K562 (cell line): ENCODE measurements around the gene KLHL24. TPM values are rescaled to one million over a fixed set of nuclear protein-coding genes. Genes with fewer than 3 reads are reported as not detected.

Source experiments
- ARNT ChIP-seq, 2 experiments: fragments of 450-650 bp; IDR thresholded peaks; 2 replicates each; pipeline ENCODE4 v1.6.1; 2016; ENCODE audit warnings: mild to moderate bottlenecking in 1 of 2
- BMI1 ChIP-seq: fragments of 150-350 bp; IDR thresholded peaks from 2 replicates; pipeline ENCODE4 v1.6.1; 2014; ENCODE audit warnings: low read length
- CAMTA2 ChIP-seq: fragments of 250-450 bp; sonication (Bioruptor Pico); conservative IDR thresholded peaks from 2 replicates; pipeline ENCODE4 v1.5.1; 2022
- CBFA2T2 ChIP-seq: fragments of 450-650 bp; conservative IDR thresholded peaks from 2 replicates; pipeline ENCODE4 v1.6.1; 2017; ENCODE audit warnings: mild to moderate bottlenecking
- CC2D1A ChIP-seq: fragments of 450-650 bp; IDR thresholded peaks from 2 replicates; pipeline ENCODE4 v1.6.1; 2017; ENCODE audit warnings: mild to moderate bottlenecking
- CREM ChIP-seq: IDR thresholded peaks from 2 replicates; pipeline ENCODE4 v1.6.1; 2014; ENCODE audit warnings: antibody characterized with exemption, low read depth
- FOXA3 ChIP-seq, 2 experiments: fragments of 450-650 bp in 1 of 2; sonication (generic) in 1 of 2; formaldehyde crosslinking; IDR thresholded peaks in 1 of 2; conservative IDR thresholded peaks in 1 of 2; 2 replicates each; pipeline versions ENCODE4 v1.4.0 to v1.8.0; 2020 to 2022; ENCODE audit warnings: mild to moderate bottlenecking in 2 of 2, missing genetic modification reagents in 1 of 2
- NFYB ChIP-seq: IDR thresholded peaks from 2 replicates; pipeline ENCODE4 v1.6.1; 2011; ENCODE audit warnings: mild to moderate bottlenecking, moderate library complexity; ENCODE audit not compliant: insufficient read length; ENCODE audit errors: extremely low read depth
- PHB ChIP-seq: fragments of 250-450 bp; sonication (Bioruptor Pico); IDR thresholded peaks from 2 replicates; pipeline ENCODE4 v1.5.0; 2021
- REST ChIP-seq, 2 experiments: fragments of 450-650 bp; formaldehyde crosslinking in 1 of 2; IDR thresholded peaks; 2 replicates each; pipeline versions ENCODE4 v1.4.0 to v1.6.1; 2014 to 2020; ENCODE audit warnings: mild to moderate bottlenecking in 2 of 2, borderline replicate concordance in 1 of 2, low read depth in 1 of 2
- ZBTB33 ChIP-seq: sonication (generic); formaldehyde crosslinking; IDR thresholded peaks from 2 replicates; pipeline ENCODE4 v1.8.1; 2023; ENCODE audit warnings: mild to moderate bottlenecking, missing genetic modification reagents
- ZNF253 ChIP-seq: fragments of 250-450 bp; sonication (Bioruptor Pico); conservative IDR thresholded peaks from 2 replicates; pipeline ENCODE4 v1.6.1; 2021; ENCODE audit warnings: mild to moderate bottlenecking
- ZNF512 ChIP-seq: IDR thresholded peaks from 2 replicates; pipeline ENCODE4 v1.6.1; 2016; ENCODE audit warnings: missing genetic modification characterization, missing compliant biosample characterization
- polyA plus RNA-seq, 8 experiments: library from polyadenylated mRNA; depleted of rRNA in 4 of 8; stranded (reverse) in 5 of 8; unstranded in 3 of 8; fragments of >200 nt; fragmentation: Nextera tagmentation in 2 of 8; fragmentation: Illumina TruSeq in 1 of 8; extraction: Ambion mirVana in 2 of 8; extraction: Trizol in 1 of 8; gene quantifications; 2 replicates each; pipeline versions ENCODE4 v1.2.1 to v1.2.3, GENCODE V29; 2011 to 2014; ENCODE audit warnings: inconsistent platforms in 1 of 8, missing spikeins in 1 of 8
- total RNA-seq, 7 experiments: library from RNA; depleted of rRNA in 6 of 7; stranded (reverse); fragments of >200 nt in 6 of 7; fragmentation: Illumina TruSeq in 2 of 7; extraction: Trizol in 2 of 7; gene quantifications; 2 replicates each; pipeline versions ENCODE4 v1.2.1 to v1.2.3, GENCODE V29; 2011 to 2021; ENCODE audit warnings: low replicate concordance in 1 of 7
- TF ChIP-seq, protein P1 (sequence below): fragments of 250-450 bp; sonication (Bioruptor Pico); IDR thresholded peaks from 2 replicates; pipeline ENCODE4 v1.5.1; 2021; ENCODE audit warnings: mild to moderate bottlenecking

The KLHL24 gene
- total and polyA plus RNA-seq, 9 of the 15 experiments (the other 6 are each of a cell fraction or from before 2014, with no cell fraction given): 3.3 to 21.2 (median 14.2) TPM

GRCh38 chr3:183687705-183688104 is 52.3 kb downstream of the KLHL24 start (continued):
- TF ChIP-seq, protein P1, sequence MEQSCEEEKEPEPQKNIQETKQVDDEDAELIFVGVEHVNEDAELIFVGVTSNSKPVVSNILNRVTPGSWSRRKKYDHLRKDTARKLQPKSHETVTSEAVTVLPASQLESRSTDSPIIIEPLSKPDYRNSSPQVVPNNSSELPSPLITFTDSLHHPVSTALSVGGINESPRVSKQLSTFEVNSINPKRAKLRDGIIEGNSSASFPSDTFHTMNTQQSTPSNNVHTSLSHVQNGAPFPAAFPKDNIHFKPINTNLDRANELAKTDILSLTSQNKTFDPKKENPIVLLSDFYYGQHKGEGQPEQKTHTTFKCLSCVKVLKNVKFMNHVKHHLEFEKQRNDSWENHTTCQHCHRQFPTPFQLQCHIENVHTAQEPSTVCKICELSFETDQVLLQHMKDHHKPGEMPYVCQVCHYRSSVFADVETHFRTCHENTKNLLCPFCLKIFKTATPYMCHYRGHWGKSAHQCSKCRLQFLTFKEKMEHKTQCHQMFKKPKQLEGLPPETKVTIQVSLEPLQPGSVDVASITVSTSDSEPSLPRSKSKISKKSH: no peak
- TF ChIP-seq REST (IDR thresholded peaks at IDR 0.05; ENCODE audit: borderline replicate concordance): no peak
- TF ChIP-seq REST (CRISPR knock-in tag; IDR thresholded peaks at IDR 0.05; ENCODE audit: low read depth): no peak
- no peak for TF ChIP-seq CBFA2T2
- TF ChIP-seq FOXA3 (CRISPR knock-in tag; conservative IDR thresholded peaks at IDR 0.05 in 1 of 2, IDR thresholded peaks at IDR 0.05 in 1 of 2): no peak
- TF ChIP-seq CAMTA2 (CRISPR knock-in tag): no peak
- TF ChIP-seq ZNF512 (tag): no peak
- TF ChIP-seq ZBTB33 (CRISPR knock-in tag): peak; percentile 87; the same call in 1 of the 2 replicates
- no peak for TF ChIP-seq ZNF253 (CRISPR knock-in tag)
- TF ChIP-seq NFYB: no peak
- TF ChIP-seq BMI1: no peak
- TF ChIP-seq CREM: no peak
- no peak for TF ChIP-seq ARNT (IDR thresholded peaks at IDR 0.05)
- 0 out of 2 replicates have a peak, but pooled peaks have one; percentile 19 for TF ChIP-seq CC2D1A
- TF ChIP-seq PHB (CRISPR knock-in tag): no peak
